Measurements from ENCODE around the gene KIF25. TPM values are rescaled to one million over a fixed set of nuclear protein-coding genes. Genes with fewer than 3 reads are reported as not detected.
A peak's percentile ranks its signal among the peaks of the same experiment; 100 is the strongest.

The KIF25 gene
- total RNA-seq, 1 experiment from 2014 or later, result 0.59 TPM

DNA sequence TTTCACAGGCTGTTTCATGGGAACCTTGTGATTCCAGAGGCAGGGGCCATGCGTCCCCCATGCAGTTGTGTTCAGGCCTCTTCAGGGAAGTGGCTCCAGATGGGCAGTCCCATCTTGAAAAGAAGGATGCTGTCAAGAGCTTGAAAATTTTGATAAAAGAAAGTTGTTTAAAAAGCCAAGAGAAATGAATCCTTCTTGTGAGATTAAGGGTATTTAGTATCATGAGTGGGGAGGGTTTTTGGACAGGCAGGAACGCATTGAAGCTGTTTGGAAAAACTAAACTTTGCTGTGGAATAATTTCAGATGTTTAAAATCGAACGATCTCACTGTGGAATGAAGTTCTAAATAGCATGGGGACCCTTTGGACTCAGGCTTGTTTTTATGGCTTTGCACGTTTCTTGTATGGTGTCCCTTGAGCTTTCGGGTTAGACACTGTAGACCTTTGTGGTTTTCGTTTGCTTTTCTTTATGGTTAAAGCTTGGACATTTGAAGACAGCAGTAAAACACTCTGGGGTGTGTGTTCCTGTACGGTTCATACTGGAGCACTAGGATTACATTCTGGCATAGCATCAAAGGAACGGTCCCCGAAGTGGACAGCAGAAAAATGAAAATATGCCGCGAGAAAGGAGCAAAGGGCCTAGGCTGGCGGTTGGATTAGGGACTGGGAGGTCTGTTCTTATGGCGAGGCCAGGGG, 18.2 kb downstream of the KIF25 start:
- no peak overlapping the region for H2AK5ac ChIP-seq (ENCODE audit: insufficient read length, low read length)
- Mint-ChIP-seq H3K9me3 (peaks cover 15 to 19% of the 10 kb centered on the region in 2 experiments), H3K27me3 (ENCODE audit: low read depth) (peaks cover 2% of the 10 kb centered on the region; the same call in 1 of the 2 replicates), H3K4me3 (no peak overlapping the region), H3K36me3 (ENCODE audit: insufficient read depth in 1 of 3, low read depth in 3 of 3) (peaks cover 0 to 21% (median 3%) of the 10 kb centered on the region in 3 experiments; a peak in 5 of 7 replicates), H3K4me1 (peaks cover 13 to 14% of the 10 kb centered on the region in 2 experiments), H3K27ac (peak overlapping the region in 1 of 3 experiments; percentile 28; a peak in 1 of 7 replicates)
- no peaks in the 10 kb centered on the region for H3K9me3 ChIP-seq (ENCODE audit: control insufficient read depth, low read depth, low read length)
- no peak overlapping the region for H2BK12ac ChIP-seq (ENCODE audit: insufficient read length, low read depth, low read length)
- DNase-seq, result no peak
- no peak overlapping the region for H3K27ac ChIP-seq (ENCODE audit: insufficient read length, low read depth, low read length)
- H3K79me1 ChIP-seq (ENCODE audit: insufficient read depth, low read depth, low read length, poor library complexity, severe bottlenecking), result no peaks in the 10 kb centered on the region
- H2BK5ac ChIP-seq (ENCODE audit: insufficient read length, low read length), result no peak overlapping the region
- H3K79me2 ChIP-seq (ENCODE audit: insufficient read depth, low read length), result no peaks in the 10 kb centered on the region
- no peak overlapping the region for H2BK15ac ChIP-seq (ENCODE audit: low read depth, low read length)
- H4K91ac ChIP-seq (ENCODE audit: insufficient read length, low read depth, low read length), result no peak overlapping the region
- no peak overlapping the region for H2AFZ ChIP-seq (ENCODE audit: low read length)
- H3K23ac ChIP-seq (ENCODE audit: insufficient read length, low read depth, low read length), result no peak overlapping the region
- no peak overlapping the region for H3T11ph ChIP-seq (ENCODE audit: low read length)
- H4K5ac ChIP-seq (ENCODE audit: insufficient read length, low read depth, low read length), result no peak overlapping the region
- H3K4me1 ChIP-seq (ENCODE audit: insufficient read depth, low read length), result no peaks in the 10 kb centered on the region
- no peaks in the 10 kb centered on the region for H3K27me3 ChIP-seq (ENCODE audit: insufficient read depth, low read length)
- no peaks in the 10 kb centered on the region for H3K23me2 ChIP-seq (ENCODE audit: insufficient read length, low read depth, low read length, poor library complexity, severe bottlenecking)
- TF ChIP-seq CTCF (conservative IDR thresholded peaks at IDR 0.05), result no peak
- H3K14ac ChIP-seq (ENCODE audit: insufficient read depth, low read length), result no peak overlapping the region
- H4K8ac ChIP-seq (replicated peaks; ENCODE audit: insufficient read length, low read depth, low read length), result no peak overlapping the region
- no CpG with 5 or more reads among the region's 14 CpGs for WGBS (ENCODE audit: extremely low coverage, insufficient read length, low lambda C conversion rate)
- H3K4me2 ChIP-seq (ENCODE audit: insufficient read depth, insufficient read length, low read length), result no peak overlapping the region
- no peak overlapping the region for H3K9ac ChIP-seq (ENCODE audit: extremely low read depth, insufficient read length, low read length)
- no peaks in the 10 kb centered on the region for H4K20me1 ChIP-seq (ENCODE audit: control insufficient read depth, insufficient read depth, insufficient read length)
- H3K18ac ChIP-seq (ENCODE audit: insufficient read length, low read depth, low read length), result no peak overlapping the region
- no peak overlapping the region for H2BK20ac ChIP-seq (ENCODE audit: low read depth, low read length, poor library complexity, severe bottlenecking)
- no peak overlapping the region for H3K4ac ChIP-seq (ENCODE audit: low read depth, low read length)
- H3K56ac ChIP-seq (ENCODE audit: insufficient read length, low read depth, low read length), result no peak overlapping the region
- H2BK120ac ChIP-seq (ENCODE audit: low read depth, low read length, poor library complexity, severe bottlenecking), result no peak overlapping the region

All from H9 (cell line).